ENCODE measurements around the gene TCP1.

- TF ChIP-seq CTCF (IDR thresholded peaks at IDR 0.05) (no peak), POLR2AphosphoS5 (IDR thresholded peaks at IDR 0.05) (no peak), POLR2A (IDR thresholded peaks at IDR 0.05; ENCODE audit: low read depth) (no peak)
Observed at GRCh38 chr6:159790956-159791598, 1.7 kb upstream of the TCP1 start.
